ENCODE results near the gene ATOSB.
"Not testable (repeated sequence)": the region's sequence is repeated elsewhere in the genome, so short reads cannot be mapped to it uniquely, and the experiment has no call there.

The ATOSB gene

GRCh38 chr9:35156781-35157180 is 41.1 kb upstream of the ATOSB start:
- no peak for ATAC-seq
- TF ChIP-seq ZNF70 (CRISPR knock-in tag; IDR thresholded peaks at IDR 0.05): no peak
- no peak for TF ChIP-seq GLIS3 (CRISPR knock-in tag; IDR thresholded peaks at IDR 0.05)
- TF ChIP-seq TCF4 (CRISPR knock-in tag; IDR thresholded peaks at IDR 0.05; ENCODE audit: borderline replicate concordance): no peak
- no peak for TF ChIP-seq ZNF8 (CRISPR knock-in tag; IDR thresholded peaks at IDR 0.05)
- TF ChIP-seq ZC3H10 (CRISPR knock-in tag; IDR thresholded peaks at IDR 0.05): no peak
- no peak for TF ChIP-seq ISL1 (CRISPR knock-in tag; IDR thresholded peaks at IDR 0.05)
- no peak for TF ChIP-seq ZNF565 (CRISPR knock-in tag; conservative IDR thresholded peaks at IDR 0.05; ENCODE audit: low read depth)
- no peak for TF ChIP-seq OSR1 (CRISPR knock-in tag; IDR thresholded peaks at IDR 0.05)
- TF ChIP-seq ESRRG (CRISPR knock-in tag; IDR thresholded peaks at IDR 0.05): no peak
- TF ChIP-seq CSRNP3 (CRISPR knock-in tag; IDR thresholded peaks at IDR 0.05): no peak
- TF ChIP-seq ARNTL (CRISPR knock-in tag; IDR thresholded peaks at IDR 0.05; ENCODE audit: borderline replicate concordance, low read depth): no peak
- no peak for TF ChIP-seq CREB5 (CRISPR knock-in tag; IDR thresholded peaks at IDR 0.05; ENCODE audit: low read depth)
- no peak for TF ChIP-seq PPARA (CRISPR knock-in tag; IDR thresholded peaks at IDR 0.05; ENCODE audit: borderline replicate concordance)
- TF ChIP-seq ZFP30 (CRISPR knock-in tag; IDR thresholded peaks at IDR 0.05): no peak
- no peak for TF ChIP-seq POU6F1 (CRISPR knock-in tag; IDR thresholded peaks at IDR 0.05; ENCODE audit: borderline replicate concordance, low read depth)

GRCh38 chr9:35152926-35153325 is 37.3 kb upstream of the ATOSB start:
- no peak for ATAC-seq
- TF ChIP-seq POU6F1 (CRISPR knock-in tag; IDR thresholded peaks at IDR 0.05; ENCODE audit: borderline replicate concordance, low read depth) (no peak), ZNF8 (CRISPR knock-in tag; IDR thresholded peaks at IDR 0.05) (no peak), CSRNP3 (CRISPR knock-in tag; IDR thresholded peaks at IDR 0.05) (no peak), ARNTL (CRISPR knock-in tag; IDR thresholded peaks at IDR 0.05; ENCODE audit: borderline replicate concordance, low read depth) (no peak), OSR1 (CRISPR knock-in tag; IDR thresholded peaks at IDR 0.05) (no peak), CSDC2 (CRISPR knock-in tag; IDR thresholded peaks at IDR 0.05) (no peak), ESRRG (CRISPR knock-in tag; IDR thresholded peaks at IDR 0.05) (no peak), BACH2 (CRISPR knock-in tag; IDR thresholded peaks at IDR 0.05; ENCODE audit: borderline replicate concordance) (no peak), ZNF70 (CRISPR knock-in tag; IDR thresholded peaks at IDR 0.05) (no peak), PPARA (CRISPR knock-in tag; IDR thresholded peaks at IDR 0.05; ENCODE audit: borderline replicate concordance) (no peak), CREB5 (CRISPR knock-in tag; IDR thresholded peaks at IDR 0.05; ENCODE audit: low read depth) (no peak)

- not testable (repeated sequence) for ATAC-seq
These were observed 32.4 kb upstream of the ATOSB start for GRCh38 chr9:35147941-35148563.

- ATAC-seq: no peak
- no peak for TF ChIP-seq ZNF565 (CRISPR knock-in tag; conservative IDR thresholded peaks at IDR 0.05; ENCODE audit: low read depth)
- no peak for TF ChIP-seq ESRRG (CRISPR knock-in tag; IDR thresholded peaks at IDR 0.05)
- no peak for TF ChIP-seq TSHZ2 (CRISPR knock-in tag; IDR thresholded peaks at IDR 0.05)
- no peak for TF ChIP-seq PPARA (CRISPR knock-in tag; IDR thresholded peaks at IDR 0.05; ENCODE audit: borderline replicate concordance)
- no peak for TF ChIP-seq CSDC2 (CRISPR knock-in tag; IDR thresholded peaks at IDR 0.05)
- no peak for TF ChIP-seq CSRNP3 (CRISPR knock-in tag; IDR thresholded peaks at IDR 0.05)
- TF ChIP-seq ZNF70 (CRISPR knock-in tag; IDR thresholded peaks at IDR 0.05): no peak
- no peak for TF ChIP-seq BACH2 (CRISPR knock-in tag; IDR thresholded peaks at IDR 0.05; ENCODE audit: borderline replicate concordance)
- TF ChIP-seq SNAI2 (CRISPR knock-in tag; IDR thresholded peaks at IDR 0.05): no peak
- TF ChIP-seq ZFP3 (CRISPR knock-in tag; IDR thresholded peaks at IDR 0.05): no peak
- TF ChIP-seq TOX (CRISPR knock-in tag; IDR thresholded peaks at IDR 0.05; ENCODE audit: borderline replicate concordance): no peak
- TF ChIP-seq ZNF8 (CRISPR knock-in tag; IDR thresholded peaks at IDR 0.05): no peak
These were observed 26.4 kb upstream of the ATOSB start for GRCh38 chr9:35142037-35142436.

All from SK-N-SH treated with all-trans-retinoic acid at 6 μM for 48 hours (cell line).